H9 (cell line): ENCODE data around the gene CHID1. TPM values are rescaled to one million over a fixed set of nuclear protein-coding genes. Genes with fewer than 3 reads are reported as not detected.

Source experiments
- DNase-seq: peaks from one replicate; pipeline ENCODE4 v3.0.0-alpha.2; 2017
- H2AFZ ChIP-seq: one replicate; pipeline ENCODE4 v1.6.1; 2013; ENCODE audit warnings: mild to moderate bottlenecking, low read length, control low read depth, moderate library complexity
- H2AK5ac ChIP-seq: 2 replicates; pipeline ENCODE4 v1.6.1; 2013; ENCODE audit warnings: low read length, control low read depth, mixed read lengths; ENCODE audit not compliant: insufficient read length
- H2BK120ac ChIP-seq: one replicate; pipeline ENCODE4 v1.6.1; 2013; ENCODE audit warnings: low read depth, mild to moderate bottlenecking, low read length, control low read depth, inconsistent platforms; ENCODE audit not compliant: poor library complexity, severe bottlenecking
- H2BK12ac ChIP-seq: 2 replicates; pipeline ENCODE4 v1.6.1; 2013; ENCODE audit warnings: low read length, control low read depth, mixed read lengths, low read depth; ENCODE audit not compliant: insufficient read length
- H2BK15ac ChIP-seq: 2 replicates; pipeline ENCODE4 v1.6.1; 2013; ENCODE audit warnings: low read depth, low read length, control low read depth
- H2BK20ac ChIP-seq: one replicate; pipeline ENCODE4 v1.6.1; 2013; ENCODE audit warnings: low read depth, mild to moderate bottlenecking, low read length, control low read depth, inconsistent platforms; ENCODE audit not compliant: poor library complexity, severe bottlenecking
- H2BK5ac ChIP-seq: 2 replicates; pipeline ENCODE4 v1.6.1; 2013; ENCODE audit warnings: low read length, control low read depth, mixed read lengths; ENCODE audit not compliant: insufficient read length
- H3K14ac ChIP-seq: 2 replicates; pipeline ENCODE4 v1.6.1; 2013; ENCODE audit warnings: low read length, control low read depth; ENCODE audit not compliant: insufficient read depth
- H3K18ac ChIP-seq: 2 replicates; pipeline ENCODE4 v1.6.1; 2013; ENCODE audit warnings: low read depth, mild to moderate bottlenecking, mixed read lengths, low read length, control low read depth; ENCODE audit not compliant: insufficient read length
- H3K23ac ChIP-seq: 2 replicates; pipeline ENCODE4 v1.6.1; 2013; ENCODE audit warnings: low read length, control low read depth, mixed read lengths, low read depth; ENCODE audit not compliant: insufficient read length
- H3K23me2 ChIP-seq: 2 replicates; pipeline ENCODE4 v1.6.1; 2013; ENCODE audit warnings: low read depth, mild to moderate bottlenecking, mixed read lengths, low read length, control low read depth; ENCODE audit not compliant: insufficient read length, poor library complexity, severe bottlenecking
- H3K27ac ChIP-seq: 2 replicates; pipeline ENCODE4 v1.5.1; 2013; ENCODE audit warnings: low read length, control low read depth, mixed read lengths, low read depth; ENCODE audit not compliant: insufficient read length
- H3K27me3 ChIP-seq: 2 replicates; pipeline ENCODE4 v1.6.1; 2013; ENCODE audit warnings: low read length, control low read depth, inconsistent platforms; ENCODE audit not compliant: insufficient read depth
- H3K4ac ChIP-seq: 2 replicates; pipeline ENCODE4 v1.6.1; 2013; ENCODE audit warnings: low read depth, mild to moderate bottlenecking, control low read depth, inconsistent platforms, low read length, moderate library complexity
- H3K4me1 ChIP-seq: 2 replicates; pipeline ENCODE4 v1.6.1; 2013; ENCODE audit warnings: low read length, control low read depth, inconsistent platforms; ENCODE audit not compliant: insufficient read depth
- H3K4me2 ChIP-seq: 2 replicates; pipeline ENCODE4 v1.6.1; 2013; ENCODE audit warnings: low read length, control low read depth, mixed read lengths; ENCODE audit not compliant: insufficient read length, insufficient read depth
- H3K56ac ChIP-seq: 2 replicates; pipeline ENCODE4 v1.6.1; 2013; ENCODE audit warnings: low read depth, mild to moderate bottlenecking, mixed read lengths, low read length, control low read depth; ENCODE audit not compliant: insufficient read length
- H3K79me1 ChIP-seq: 2 replicates; pipeline ENCODE4 v1.6.1; 2013; ENCODE audit warnings: low read depth, mild to moderate bottlenecking, moderate library complexity, low read length, control low read depth, inconsistent platforms; ENCODE audit not compliant: insufficient read depth, poor library complexity, severe bottlenecking
- H3K79me2 ChIP-seq: 2 replicates; pipeline ENCODE4 v1.6.1; 2013; ENCODE audit warnings: low read length, control low read depth, inconsistent platforms; ENCODE audit not compliant: insufficient read depth
- H3K9ac ChIP-seq: 2 replicates; pipeline ENCODE4 v1.6.1; 2013; ENCODE audit warnings: low read length, control low read depth, mixed read lengths; ENCODE audit not compliant: insufficient read length; ENCODE audit errors: extremely low read depth
- H3K9me3 ChIP-seq: one replicate; pipeline ENCODE4 v1.6.1; 2013; ENCODE audit warnings: low read depth, low read length, inconsistent platforms; ENCODE audit not compliant: control insufficient read depth
- H3T11ph ChIP-seq: one replicate; pipeline ENCODE4 v1.6.1; 2013; ENCODE audit warnings: mild to moderate bottlenecking, low read length, control low read depth, inconsistent platforms
- H4K20me1 ChIP-seq: one replicate; pipeline ENCODE4 v1.6.1; 2013; ENCODE audit not compliant: control insufficient read depth, insufficient read length, insufficient read depth
- H4K5ac ChIP-seq: 2 replicates; pipeline ENCODE4 v1.6.1; 2013; ENCODE audit warnings: low read depth, mild to moderate bottlenecking, mixed read lengths, low read length, control low read depth; ENCODE audit not compliant: insufficient read length
- H4K8ac ChIP-seq: replicated peaks from 2 replicates; pipeline ENCODE4 v1.6.1; 2013; ENCODE audit warnings: low read length, control low read depth, mixed read lengths, low read depth; ENCODE audit not compliant: insufficient read length
- H4K91ac ChIP-seq: 2 replicates; pipeline ENCODE4 v1.6.1; 2013; ENCODE audit warnings: low read depth, mild to moderate bottlenecking, moderate library complexity, mixed read lengths, low read length, control low read depth; ENCODE audit not compliant: insufficient read length
- H3K27ac Mint-ChIP-seq, 3 experiments: 2 replicates in 2 of 3; 3 replicates in 1 of 3; pipeline ENCODE4 v1.8.0; 2020 to 2021; ENCODE audit warnings: mixed read lengths in 3 of 3, mild to moderate bottlenecking in 1 of 3, moderate library complexity in 1 of 3
- H3K27me3 Mint-ChIP-seq: 2 replicates; pipeline ENCODE4 v1.8.0; 2021; ENCODE audit warnings: low read depth, mild to moderate bottlenecking, moderate library complexity, mixed read lengths
- H3K36me3 Mint-ChIP-seq, 3 experiments: 2 replicates in 2 of 3; 3 replicates in 1 of 3; pipeline ENCODE4 v1.8.0; 2020 to 2021; ENCODE audit warnings: low read depth in 3 of 3, mixed read lengths in 3 of 3; ENCODE audit not compliant: insufficient read depth in 1 of 3
- H3K4me1 Mint-ChIP-seq, 2 experiments: 2 replicates each; pipeline ENCODE4 v1.8.0; 2020; ENCODE audit warnings: mixed read lengths in 2 of 2
- H3K4me3 Mint-ChIP-seq, 2 experiments: 2 replicates in 1 of 2; 3 replicates in 1 of 2; pipeline ENCODE4 v1.8.0; 2020 to 2021; ENCODE audit warnings: mild to moderate bottlenecking in 2 of 2, mixed read lengths in 2 of 2, moderate library complexity in 1 of 2
- H3K9me3 Mint-ChIP-seq, 2 experiments: 2 replicates in 1 of 2; 3 replicates in 1 of 2; pipeline ENCODE4 v1.8.0; 2020; ENCODE audit warnings: mild to moderate bottlenecking in 2 of 2, mixed read lengths in 2 of 2, moderate library complexity in 1 of 2
- CTCF ChIP-seq: fragments of 200-600 bp; sonication (generic); conservative IDR thresholded peaks from 3 replicates; pipeline ENCODE4 v1.8.0; 2021; ENCODE audit warnings: antibody characterized with exemption, mild to moderate bottlenecking
- WGBS: extraction: QIAGEN DNeasy Blood & Tissue Kit; methylation state at CpG from one replicate; pipeline ENCODE4 v1.1.7; 2013; ENCODE audit warnings: missing lambda C conversion rate, low lambda C conversion rate, mixed read lengths; ENCODE audit not compliant: insufficient read length; ENCODE audit errors: extremely low coverage; 5-methylcytosine and 5-hydroxymethylcytosine counted together
- total RNA-seq: library from RNA; stranded (reverse); gene quantifications from 2 replicates; pipeline ENCODE4 v1.2.1, GENCODE V29; 2021

CHID1 gene
- total RNA-seq, 1 experiment from 2014 or later = 89.4 TPM

- Histone ChIP-seq H4K5ac (no peak overlapping the region), H3K23ac (no peak overlapping the region), H3K79me2 (no peaks in the 10 kb centered on the region), H3K14ac (no peak overlapping the region), H3K56ac (no peak overlapping the region), H3K4me2 (no peak overlapping the region), H2BK20ac (no peak overlapping the region), H4K8ac (no peak overlapping the region), H3T11ph (no peak overlapping the region), H2BK120ac (no peak overlapping the region), H3K4ac (no peak overlapping the region), H3K23me2 (no peaks in the 10 kb centered on the region), H2AFZ (no peak overlapping the region), H4K20me1 (peaks cover 2% of the 10 kb centered on the region), H3K79me1 (no peaks in the 10 kb centered on the region), H3K27ac (no peak overlapping the region), H3K18ac (no peak overlapping the region), H4K91ac (no peak overlapping the region), H2BK12ac (no peak overlapping the region), H3K9me3 (no peaks in the 10 kb centered on the region), H3K27me3 (no peaks in the 10 kb centered on the region), H2AK5ac (no peak overlapping the region), H3K9ac (no peak overlapping the region), H2BK15ac (no peak overlapping the region), H2BK5ac (no peak overlapping the region), H3K4me1 (no peaks in the 10 kb centered on the region)
- H3K4me1 Mint-ChIP-seq = no peaks in the 10 kb centered on the region
- DNase-seq = no peak
- H3K27ac Mint-ChIP-seq = no peak overlapping the region
- H3K4me3 Mint-ChIP-seq = no peak overlapping the region
- no peak for TF ChIP-seq CTCF
- H3K9me3 Mint-ChIP-seq = no peaks in the 10 kb centered on the region
- peaks cover 32 to 68% (median 60%) of the 10 kb centered on the region in 3 experiments for H3K36me3 Mint-ChIP-seq
- WGBS = no CpG with 5 or more reads among the region's 10 CpGs
- H3K27me3 Mint-ChIP-seq = no peaks in the 10 kb centered on the region
Observed at GRCh38 chr11:883527-883926, 27.1 kb downstream of the CHID1 start.
